A549 (cell line): ENCODE results near the gene SLC12A7. TPM values are rescaled to one million over a fixed set of nuclear protein-coding genes. Genes with fewer than 3 reads are reported as not detected.

ENCODE experiments used
- ATAC-seq, 2 experiments: fragments of 200-7000 bp in 1 of 2; fragments of >200 bp in 1 of 2; cut with Nextera tagmentation in 1 of 2; cut with Tn5 transposase in 1 of 2; 3 replicates each; pipeline versions ENCODE4 v1.8.0 to v1.9.1; 2018 to 2020; ENCODE audit warnings: mild to moderate bottlenecking in 1 of 2, moderate library complexity in 1 of 2
- CTCF ChIA-PET: fragments of 300-600 bp; sonication (Branson Sonifier 250); formaldehyde crosslinking; extraction: SDS; loops from one replicate; lab custom pipeline; 2021; ENCODE audit warnings: antibody characterized with exemption, inconsistent platforms; lab: Yijun Ruan, JAX
- POLR2A ChIA-PET: fragments of 350-600 bp; formaldehyde crosslinking; extraction: SDS; loops from one replicate; lab custom pipeline; 2021; ENCODE audit warnings: antibody characterized with exemption, inconsistent platforms; lab: Yijun Ruan, JAX
- DNase-seq, 2 experiments: peaks; one replicate each; pipeline versions ENCODE4 v3.0.0 to v3.0.0-alpha.2; 2011 to 2016; ENCODE audit warnings: low read depth in 1 of 2, low spot score in 1 of 2
- FAIRE-seq: peaks from 2 replicates; lab custom pipeline; 2011; peaks lifted over from hg19 to GRCh38; lab: Jason Lieb, UNC
- H3K27ac ChIP-seq, 2 experiments: fragments of >200 bp; sonication (Bioruptor Twin); formaldehyde crosslinking; 3 replicates each; pipeline ENCODE4 v1.5.1; 2016 to 2017
- H3K4me1 ChIP-seq: fragments of >200 bp; sonication (Bioruptor Twin); formaldehyde crosslinking; 3 replicates; pipeline ENCODE4 v1.6.1; 2016
- H3K4me2 ChIP-seq: fragments of >200 bp; sonication (Bioruptor Twin); formaldehyde crosslinking; 3 replicates; pipeline ENCODE4 v1.6.1; 2016
- H3K4me3 ChIP-seq: fragments of >200 bp; sonication (Bioruptor Twin); formaldehyde crosslinking; 3 replicates; pipeline ENCODE4 v1.5.1; 2016
- H3K9me3 ChIP-seq: fragments of >200 bp; sonication (Bioruptor Twin); formaldehyde crosslinking; 3 replicates; pipeline ENCODE4 v1.6.1; 2016
- BHLHE40 ChIP-seq: IDR thresholded peaks from 2 replicates; pipeline ENCODE4 v1.6.1; 2012; ENCODE audit warnings: low read depth, low read length, inconsistent platforms
- CBX2 ChIP-seq: fragments of 200-600 bp; sonication (generic); IDR thresholded peaks from 2 replicates; pipeline ENCODE4 v1.6.1; 2016; ENCODE audit warnings: low read depth, mild to moderate bottlenecking, borderline replicate concordance
- CHD2 ChIP-seq: fragments of 150-350 bp; IDR thresholded peaks from 2 replicates; pipeline ENCODE4 v1.6.1; 2014; ENCODE audit warnings: low read length; ENCODE audit not compliant: partially characterized antibody
- ESRRA ChIP-seq: fragments of 150-350 bp; IDR thresholded peaks from 2 replicates; pipeline ENCODE4 v1.6.1; 2014; ENCODE audit warnings: mild to moderate bottlenecking, low read length, borderline replicate concordance
- FOXS1 ChIP-seq: fragments of 250-450 bp; sonication (Bioruptor Pico); IDR thresholded peaks from 2 replicates; pipeline ENCODE4 v1.5.0; 2020; ENCODE audit warnings: mild to moderate bottlenecking, moderate library complexity
- HDAC2 ChIP-seq: fragments of 200-600 bp; sonication (generic); IDR thresholded peaks from 2 replicates; pipeline ENCODE4 v1.6.1; 2016
- JUNB ChIP-seq: fragments of >200 bp; sonication (Bioruptor Twin); formaldehyde crosslinking; IDR thresholded peaks from 2 replicates; pipeline ENCODE4 v1.6.1; 2016
- NFE2L2 ChIP-seq: fragments of 150-350 bp; conservative IDR thresholded peaks from 2 replicates; pipeline ENCODE4 v1.6.1; 2014; ENCODE audit warnings: low read length
- RARB ChIP-seq: fragments of 250-450 bp; sonication (Bioruptor Pico); IDR thresholded peaks from 2 replicates; pipeline ENCODE4 v1.8.0; 2021; ENCODE audit warnings: mild to moderate bottlenecking, moderate library complexity
- SMC3 ChIP-seq: fragments of >200 bp; sonication (Bioruptor Twin); formaldehyde crosslinking; IDR thresholded peaks from 3 replicates; pipeline ENCODE4 v1.6.1; 2018; ENCODE audit warnings: inconsistent platforms
- SREBF2 ChIP-seq: fragments of 450-650 bp; IDR thresholded peaks from 2 replicates; pipeline ENCODE4 v1.6.1; 2014; ENCODE audit warnings: mild to moderate bottlenecking, moderate library complexity
- TFCP2L1 ChIP-seq: fragments of 250-450 bp; sonication (Bioruptor Pico); IDR thresholded peaks from 2 replicates; pipeline ENCODE4 v1.5.0; 2021; ENCODE audit warnings: mild to moderate bottlenecking
- TP53 ChIP-seq: fragments of 250-450 bp; sonication (Bioruptor Pico); IDR thresholded peaks from 2 replicates; pipeline ENCODE4 v1.5.0; 2021; ENCODE audit warnings: mild to moderate bottlenecking, moderate library complexity
- ZFP36 ChIP-seq: fragments of 450-650 bp; IDR thresholded peaks from 2 replicates; pipeline ENCODE4 v1.6.1; 2014; ENCODE audit warnings: borderline replicate concordance; ENCODE audit not compliant: partially characterized antibody
- ZNF302 ChIP-seq: fragments of 250-450 bp; sonication (Bioruptor Pico); IDR thresholded peaks from 2 replicates; pipeline ENCODE4 v1.9.0; 2021; ENCODE audit warnings: inconsistent platforms, mild to moderate bottlenecking, moderate library complexity
- WGBS: methylation state at CpG from one replicate; pipeline ENCODE4 v1.1.6; 2017; ENCODE audit errors: missing lambda C conversion rate; 5-methylcytosine and 5-hydroxymethylcytosine counted together
- polyA plus RNA-seq, 4 experiments: library from polyadenylated mRNA; depleted of rRNA in 3 of 4; stranded (reverse); fragments of >200 nt; fragmentation: RNase III in 1 of 4; extraction: RNeasy Plus Mini Kit Qiagen cat#74134 plus additional on column Dnase treatment in 1 of 4; gene quantifications; 2 replicates in 3 of 4; 3 replicates in 1 of 4; pipeline ENCODE4 v1.2.3, GENCODE V29; 2011 to 2017
- TF ChIP-seq, protein P1 (sequence below): fragments of >200 bp; sonication (Bioruptor Twin); formaldehyde crosslinking; IDR thresholded peaks from 3 replicates; pipeline ENCODE4 v1.6.1; 2016
- TF ChIP-seq, protein P2 (sequence below): IDR thresholded peaks from 2 replicates; pipeline ENCODE4 v1.6.1; 2012; ENCODE audit warnings: low read depth, borderline replicate concordance
- TF ChIP-seq, protein P3 (sequence below): fragments of >200 bp; sonication (Bioruptor Twin); formaldehyde crosslinking; IDR thresholded peaks from 2 replicates; pipeline ENCODE4 v1.6.1; 2016
- TF ChIP-seq, protein P4 (sequence below): fragments of >200 bp; sonication (Bioruptor Twin); formaldehyde crosslinking; IDR thresholded peaks from 3 replicates; pipeline ENCODE4 v1.5.1; 2016
- TF ChIP-seq, protein P5 (sequence below): fragments of 200-600 bp; sonication (generic); IDR thresholded peaks from 2 replicates; pipeline ENCODE4 v1.6.1; 2016; ENCODE audit warnings: antibody characterized with exemption, mild to moderate bottlenecking, moderate library complexity

SLC12A7 gene
- polyA plus RNA-seq, 2 of the 4 experiments (the other 2 are of a cell fraction), result 11.2 to 22.5 TPM

DNA sequence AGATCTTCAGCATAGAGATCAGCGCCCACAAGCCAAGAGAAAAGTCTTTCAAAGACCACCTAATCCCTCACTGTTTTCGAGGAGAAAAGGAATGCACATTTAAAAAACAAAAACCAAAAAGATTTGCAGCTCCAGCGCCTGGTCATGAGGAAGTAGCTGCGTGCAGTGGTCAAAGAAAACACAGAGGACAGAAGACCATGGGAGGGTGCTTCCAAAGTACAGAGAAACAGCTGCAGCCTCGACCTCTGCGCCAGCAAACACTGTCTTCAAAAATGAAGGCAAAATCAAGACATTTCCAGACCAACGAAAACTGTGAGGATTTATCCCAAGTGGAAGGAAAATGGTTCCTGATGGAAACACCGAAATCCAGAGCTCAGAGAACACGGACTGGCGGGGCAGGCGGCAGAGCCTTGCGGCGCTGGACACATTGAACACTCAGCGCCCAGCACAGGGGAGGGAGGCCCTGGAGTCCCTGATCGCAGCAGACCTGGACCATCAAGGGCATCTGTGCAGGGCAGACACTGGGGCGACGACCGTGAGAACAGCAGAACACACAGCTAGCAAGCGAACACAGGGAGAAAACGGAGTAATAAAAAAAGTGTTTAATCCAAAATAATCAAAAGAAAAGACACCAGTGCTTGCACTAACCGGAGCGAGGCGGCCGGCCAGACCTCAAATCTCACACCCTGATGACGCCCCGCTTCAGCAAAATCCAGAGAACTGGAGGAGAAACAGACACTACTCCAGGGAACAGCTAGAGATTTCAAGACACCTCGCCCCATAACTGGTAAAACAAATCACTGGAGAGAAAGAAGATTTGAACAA is 12.6 kb upstream of the SLC12A7 start:
- FAIRE-seq, result no peak
- CTCF ChIA-PET, result interaction anchor here (1.0 to 2.2 kb wide), 7 partner anchors 8 to 201 kb away, joined by 3 to 18 read pairs (median 4); no protein-coding TSS in a partner anchor

More for the DNA sequence above, 12.6 kb upstream of the SLC12A7 start:
- no peaks in the 10 kb centered on the region for H3K4me1 ChIP-seq
- no peaks in the 10 kb centered on the region for H3K9me3 ChIP-seq
- TF ChIP-seq RARB (CRISPR knock-in tag) (no peak), BHLHE40 (no peak), ZNF302 (CRISPR knock-in tag) (no peak), ESRRA (no peak), TFCP2L1 (CRISPR knock-in tag) (no peak), FOXS1 (CRISPR knock-in tag) (no peak), CBX2 (no peak), HDAC2 (no peak), SREBF2 (no peak), ZFP36 (no peak), CHD2 (no peak), SMC3 (no peak), NFE2L2 (no peak), JUNB (no peak), TP53 (CRISPR knock-in tag) (no peak)
- TF ChIP-seq, protein P1, sequence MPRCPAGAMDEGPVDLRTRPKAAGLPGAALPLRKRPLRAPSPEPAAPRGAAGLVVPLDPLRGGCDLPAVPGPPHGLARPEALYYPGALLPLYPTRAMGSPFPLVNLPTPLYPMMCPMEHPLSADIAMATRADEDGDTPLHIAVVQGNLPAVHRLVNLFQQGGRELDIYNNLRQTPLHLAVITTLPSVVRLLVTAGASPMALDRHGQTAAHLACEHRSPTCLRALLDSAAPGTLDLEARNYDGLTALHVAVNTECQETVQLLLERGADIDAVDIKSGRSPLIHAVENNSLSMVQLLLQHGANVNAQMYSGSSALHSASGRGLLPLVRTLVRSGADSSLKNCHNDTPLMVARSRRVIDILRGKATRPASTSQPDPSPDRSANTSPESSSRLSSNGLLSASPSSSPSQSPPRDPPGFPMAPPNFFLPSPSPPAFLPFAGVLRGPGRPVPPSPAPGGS, result no peak
- TF ChIP-seq, protein P2, sequence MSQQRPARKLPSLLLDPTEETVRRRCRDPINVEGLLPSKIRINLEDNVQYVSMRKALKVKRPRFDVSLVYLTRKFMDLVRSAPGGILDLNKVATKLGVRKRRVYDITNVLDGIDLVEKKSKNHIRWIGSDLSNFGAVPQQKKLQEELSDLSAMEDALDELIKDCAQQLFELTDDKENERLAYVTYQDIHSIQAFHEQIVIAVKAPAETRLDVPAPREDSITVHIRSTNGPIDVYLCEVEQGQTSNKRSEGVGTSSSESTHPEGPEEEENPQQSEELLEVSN, result no peak
- TF ChIP-seq, protein P3, sequence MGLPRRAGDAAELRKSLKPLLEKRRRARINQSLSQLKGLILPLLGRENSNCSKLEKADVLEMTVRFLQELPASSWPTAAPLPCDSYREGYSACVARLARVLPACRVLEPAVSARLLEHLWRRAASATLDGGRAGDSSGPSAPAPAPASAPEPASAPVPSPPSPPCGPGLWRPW, result no peak
- TF ChIP-seq, protein P4, sequence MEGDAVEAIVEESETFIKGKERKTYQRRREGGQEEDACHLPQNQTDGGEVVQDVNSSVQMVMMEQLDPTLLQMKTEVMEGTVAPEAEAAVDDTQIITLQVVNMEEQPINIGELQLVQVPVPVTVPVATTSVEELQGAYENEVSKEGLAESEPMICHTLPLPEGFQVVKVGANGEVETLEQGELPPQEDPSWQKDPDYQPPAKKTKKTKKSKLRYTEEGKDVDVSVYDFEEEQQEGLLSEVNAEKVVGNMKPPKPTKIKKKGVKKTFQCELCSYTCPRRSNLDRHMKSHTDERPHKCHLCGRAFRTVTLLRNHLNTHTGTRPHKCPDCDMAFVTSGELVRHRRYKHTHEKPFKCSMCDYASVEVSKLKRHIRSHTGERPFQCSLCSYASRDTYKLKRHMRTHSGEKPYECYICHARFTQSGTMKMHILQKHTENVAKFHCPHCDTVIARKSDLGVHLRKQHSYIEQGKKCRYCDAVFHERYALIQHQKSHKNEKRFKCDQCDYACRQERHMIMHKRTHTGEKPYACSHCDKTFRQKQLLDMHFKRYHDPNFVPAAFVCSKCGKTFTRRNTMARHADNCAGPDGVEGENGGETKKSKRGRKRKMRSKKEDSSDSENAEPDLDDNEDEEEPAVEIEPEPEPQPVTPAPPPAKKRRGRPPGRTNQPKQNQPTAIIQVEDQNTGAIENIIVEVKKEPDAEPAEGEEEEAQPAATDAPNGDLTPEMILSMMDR, result no peak
- TF ChIP-seq, protein P5, sequence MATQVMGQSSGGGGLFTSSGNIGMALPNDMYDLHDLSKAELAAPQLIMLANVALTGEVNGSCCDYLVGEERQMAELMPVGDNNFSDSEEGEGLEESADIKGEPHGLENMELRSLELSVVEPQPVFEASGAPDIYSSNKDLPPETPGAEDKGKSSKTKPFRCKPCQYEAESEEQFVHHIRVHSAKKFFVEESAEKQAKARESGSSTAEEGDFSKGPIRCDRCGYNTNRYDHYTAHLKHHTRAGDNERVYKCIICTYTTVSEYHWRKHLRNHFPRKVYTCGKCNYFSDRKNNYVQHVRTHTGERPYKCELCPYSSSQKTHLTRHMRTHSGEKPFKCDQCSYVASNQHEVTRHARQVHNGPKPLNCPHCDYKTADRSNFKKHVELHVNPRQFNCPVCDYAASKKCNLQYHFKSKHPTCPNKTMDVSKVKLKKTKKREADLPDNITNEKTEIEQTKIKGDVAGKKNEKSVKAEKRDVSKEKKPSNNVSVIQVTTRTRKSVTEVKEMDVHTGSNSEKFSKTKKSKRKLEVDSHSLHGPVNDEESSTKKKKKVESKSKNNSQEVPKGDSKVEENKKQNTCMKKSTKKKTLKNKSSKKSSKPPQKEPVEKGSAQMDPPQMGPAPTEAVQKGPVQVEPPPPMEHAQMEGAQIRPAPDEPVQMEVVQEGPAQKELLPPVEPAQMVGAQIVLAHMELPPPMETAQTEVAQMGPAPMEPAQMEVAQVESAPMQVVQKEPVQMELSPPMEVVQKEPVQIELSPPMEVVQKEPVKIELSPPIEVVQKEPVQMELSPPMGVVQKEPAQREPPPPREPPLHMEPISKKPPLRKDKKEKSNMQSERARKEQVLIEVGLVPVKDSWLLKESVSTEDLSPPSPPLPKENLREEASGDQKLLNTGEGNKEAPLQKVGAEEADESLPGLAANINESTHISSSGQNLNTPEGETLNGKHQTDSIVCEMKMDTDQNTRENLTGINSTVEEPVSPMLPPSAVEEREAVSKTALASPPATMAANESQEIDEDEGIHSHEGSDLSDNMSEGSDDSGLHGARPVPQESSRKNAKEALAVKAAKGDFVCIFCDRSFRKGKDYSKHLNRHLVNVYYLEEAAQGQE, result no peak
- WGBS, result 78% methylated on average over 27 of the region's 27 CpGs
- POLR2A ChIA-PET, result interaction anchor here (1.0 kb wide), 1 partner anchor 11 kb away, joined by 3 read pairs; no protein-coding TSS in a partner anchor
- no peak for DNase-seq
- no peak overlapping the region for H3K4me2 ChIP-seq
- no peak overlapping the region for H3K4me3 ChIP-seq
- H3K27ac ChIP-seq, result no peak overlapping the region
- ATAC-seq, result no peak
